ENCODE measurements around the gene ZNF573.
"Not testable (repeated sequence)": the region's sequence is repeated elsewhere in the genome, so short reads cannot be mapped to it uniquely, and the experiment has no call there.

DNA sequence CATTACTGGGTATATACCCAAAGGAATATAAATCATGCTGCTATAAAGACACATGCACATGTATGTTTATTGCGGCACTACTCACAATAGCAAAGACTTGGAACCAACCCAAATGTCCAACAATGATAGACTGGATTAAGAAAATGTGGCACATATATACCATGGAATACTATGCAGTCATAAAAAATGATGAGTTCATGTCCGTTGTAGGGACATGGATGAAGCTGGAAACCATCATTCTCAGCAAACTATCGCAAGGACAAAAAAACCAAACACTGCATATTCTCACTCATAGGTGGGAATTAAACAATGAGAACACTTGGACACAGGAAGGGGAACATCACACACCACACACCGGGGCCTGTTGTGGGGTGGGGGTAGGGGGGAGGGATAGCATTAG is 21.7 kb downstream of the ZNF573 start:
- TF ChIP-seq, protein P1, sequence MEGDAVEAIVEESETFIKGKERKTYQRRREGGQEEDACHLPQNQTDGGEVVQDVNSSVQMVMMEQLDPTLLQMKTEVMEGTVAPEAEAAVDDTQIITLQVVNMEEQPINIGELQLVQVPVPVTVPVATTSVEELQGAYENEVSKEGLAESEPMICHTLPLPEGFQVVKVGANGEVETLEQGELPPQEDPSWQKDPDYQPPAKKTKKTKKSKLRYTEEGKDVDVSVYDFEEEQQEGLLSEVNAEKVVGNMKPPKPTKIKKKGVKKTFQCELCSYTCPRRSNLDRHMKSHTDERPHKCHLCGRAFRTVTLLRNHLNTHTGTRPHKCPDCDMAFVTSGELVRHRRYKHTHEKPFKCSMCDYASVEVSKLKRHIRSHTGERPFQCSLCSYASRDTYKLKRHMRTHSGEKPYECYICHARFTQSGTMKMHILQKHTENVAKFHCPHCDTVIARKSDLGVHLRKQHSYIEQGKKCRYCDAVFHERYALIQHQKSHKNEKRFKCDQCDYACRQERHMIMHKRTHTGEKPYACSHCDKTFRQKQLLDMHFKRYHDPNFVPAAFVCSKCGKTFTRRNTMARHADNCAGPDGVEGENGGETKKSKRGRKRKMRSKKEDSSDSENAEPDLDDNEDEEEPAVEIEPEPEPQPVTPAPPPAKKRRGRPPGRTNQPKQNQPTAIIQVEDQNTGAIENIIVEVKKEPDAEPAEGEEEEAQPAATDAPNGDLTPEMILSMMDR (IDR thresholded peaks at IDR 0.05; ENCODE audit: insufficient read depth, low read length, poor library complexity, severe bottlenecking), result not testable (repeated sequence)
- TF ChIP-seq EZH2phosphoT487 (conservative IDR thresholded peaks at IDR 0.05; ENCODE audit: low read length), result not testable (repeated sequence)
